Activated CD8-positive, alpha-beta T cell treated with anti-CD3 and anti-CD28 coated beads for 36 hours (primary cell): Measurements from ENCODE around the gene C3orf38. TPM values are rescaled to one million over a fixed set of nuclear protein-coding genes. Genes with fewer than 3 reads are reported as not detected.

ENCODE experiments used
- ATAC-seq: fragments of 200-7000 bp; cut with Tn5 transposase; one replicate; pipeline ENCODE4 v1.10.0; 2021; ENCODE audit warnings: mild to moderate bottlenecking, moderate library complexity
- CTCF ChIA-PET: fragments of 350-600 bp; sonication (Branson Sonifier 250); formaldehyde crosslinking; loops from one replicate; lab custom pipeline; 2021; ENCODE audit warnings: antibody characterized with exemption; lab: Charles Lee
- POLR2A ChIA-PET: fragments of 350-600 bp; sonication (Branson Sonifier 250); formaldehyde crosslinking; loops from one replicate; lab custom pipeline; 2021; ENCODE audit warnings: antibody characterized with exemption; lab: Charles Lee
- DNase-seq: peaks from one replicate; pipeline ENCODE4 v3.0.0-alpha.2; 2020
- H3K27ac Mint-ChIP-seq: one replicate; pipeline ENCODE4 v1.8.0; 2021; ENCODE audit warnings: mild to moderate bottlenecking, mixed read lengths
- H3K27me3 Mint-ChIP-seq: one replicate; pipeline ENCODE4 v1.8.0; 2021; ENCODE audit warnings: mixed read lengths
- H3K36me3 Mint-ChIP-seq: one replicate; pipeline ENCODE4 v1.8.0; 2021; ENCODE audit warnings: low read depth, mixed read lengths
- H3K4me1 Mint-ChIP-seq: one replicate; pipeline ENCODE4 v1.8.0; 2021; ENCODE audit warnings: low read depth, mixed read lengths
- H3K4me3 Mint-ChIP-seq: one replicate; pipeline ENCODE4 v1.8.0; 2021; ENCODE audit warnings: mild to moderate bottlenecking, moderate library complexity, mixed read lengths
- H3K9me3 Mint-ChIP-seq: one replicate; pipeline ENCODE4 v1.8.0; 2021; ENCODE audit warnings: mixed read lengths
- CTCF ChIP-seq: fragments of 200-600 bp; IDR thresholded peaks from one replicate; pipeline ENCODE4 v1.8.0; 2022; ENCODE audit warnings: antibody characterized with exemption, mild to moderate bottlenecking
- intact Hi-C: fragments of 100-400 bp; cut with micrococcal nuclease; formaldehyde crosslinking; loops from one replicate; pipeline ENCODE4 v1.10.0; 2022
- total RNA-seq, 2 experiments: library from RNA; stranded (reverse); gene quantifications; one replicate each; pipeline ENCODE4 v1.2.3, GENCODE V29; 2021

C3orf38 gene
- total RNA-seq, 2 experiments from 2014 or later, result 17.8 to 19.0 TPM

DNA sequence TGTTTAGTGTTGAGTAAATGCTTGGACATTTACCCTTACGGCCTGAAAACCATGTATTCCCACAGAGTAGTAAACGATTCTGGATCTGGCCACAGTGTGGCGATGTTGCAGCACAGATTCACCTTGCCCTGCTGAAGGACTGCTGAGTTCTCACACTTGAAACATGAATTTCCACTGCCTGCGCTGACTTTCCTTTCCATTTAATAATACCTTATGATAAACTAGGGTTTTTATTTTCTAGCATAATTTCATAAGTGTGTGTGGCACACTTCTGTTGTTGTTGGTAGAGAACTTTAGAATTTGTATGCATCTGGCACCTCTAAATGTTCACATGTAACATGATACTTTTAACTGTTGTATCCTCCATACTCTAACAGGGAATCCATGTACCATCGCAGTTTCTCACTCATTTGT, 53.9 kb downstream of the C3orf38 start:
- peaks cover 2% of the 10 kb centered on the region for H3K27me3 Mint-ChIP-seq
- intact Hi-C loops, result loop anchor here (10.0 kb wide), 1 partner anchor 901 kb away; the partner anchor contains the start of gene EPHA3
- CTCF ChIA-PET, result no interaction called here
- no peak overlapping the region for H3K27ac Mint-ChIP-seq
- ATAC-seq (peak; percentile 89), DNase-seq (peak; percentile 76)
- H3K4me1 Mint-ChIP-seq, result no peaks in the 10 kb centered on the region
- POLR2A ChIA-PET, result no interaction called here
- H3K9me3 Mint-ChIP-seq, result no peaks in the 10 kb centered on the region
- no peak overlapping the region for H3K4me3 Mint-ChIP-seq
- TF ChIP-seq CTCF, result peak; percentile 83
- H3K36me3 Mint-ChIP-seq, result no peaks in the 10 kb centered on the region

Other genes starting within 250 kb of the C3orf38 start
- gene CGGBP1, start 91.0 kb upstream of the C3orf38 start, total RNA-seq, result 10 to 100 TPM; 69.2 to 74.6 TPM
- gene ZNF654, start 90.7 kb upstream of the C3orf38 start, total RNA-seq, result 10 to 100 TPM; 20.2 to 21.0 TPM